Glutamatergic neuron (in vitro differentiated cells): ENCODE measurements around the gene KIF26B. TPM values are rescaled to one million over a fixed set of nuclear protein-coding genes. Genes with fewer than 3 reads are reported as not detected.

Experiments
- DNase-seq: peaks from one replicate; pipeline ENCODE4 v3.0.0; 2022
- H3K27ac Mint-ChIP-seq: one replicate; pipeline ENCODE4 v1.8.0; 2020; ENCODE audit warnings: mild to moderate bottlenecking, mixed read lengths, inconsistent platforms; ENCODE audit not compliant: unreplicated experiment
- H3K27me3 Mint-ChIP-seq: one replicate; pipeline ENCODE4 v1.8.0; 2020; ENCODE audit warnings: mild to moderate bottlenecking, moderate library complexity, mixed read lengths, inconsistent platforms; ENCODE audit not compliant: unreplicated experiment
- H3K36me3 Mint-ChIP-seq: one replicate; pipeline ENCODE4 v1.8.0; 2020; ENCODE audit warnings: mild to moderate bottlenecking, mixed read lengths, inconsistent platforms; ENCODE audit not compliant: unreplicated experiment
- H3K4me1 Mint-ChIP-seq: one replicate; pipeline ENCODE4 v1.8.0; 2020; ENCODE audit warnings: mild to moderate bottlenecking, low read depth, mixed read lengths, inconsistent platforms; ENCODE audit not compliant: unreplicated experiment
- H3K4me3 Mint-ChIP-seq: one replicate; pipeline ENCODE4 v1.8.0; 2020; ENCODE audit warnings: mild to moderate bottlenecking, mixed read lengths, inconsistent platforms; ENCODE audit not compliant: unreplicated experiment
- H3K9me3 Mint-ChIP-seq: one replicate; pipeline ENCODE4 v1.8.0; 2020; ENCODE audit warnings: mild to moderate bottlenecking, moderate library complexity, mixed read lengths, inconsistent platforms; ENCODE audit not compliant: unreplicated experiment
- CTCF ChIP-seq: fragments of 200-600 bp; sonication (generic); IDR thresholded peaks from one replicate; pipeline ENCODE4 v1.5.0; 2021; ENCODE audit not compliant: partially characterized antibody, unreplicated experiment
- total RNA-seq: library from RNA; stranded (reverse); fragmentation: NEBNext Ultra II Directional; extraction: Animal tissue kit (Norgen Biotek cat#: 25700); gene quantifications from one replicate; pipeline ENCODE4 v1.2.1, GENCODE V29; 2021; ENCODE audit not compliant: unreplicated experiment

The KIF26B gene
- total RNA-seq, 1 donor from 2014 or later = 2.4 TPM

DNA sequence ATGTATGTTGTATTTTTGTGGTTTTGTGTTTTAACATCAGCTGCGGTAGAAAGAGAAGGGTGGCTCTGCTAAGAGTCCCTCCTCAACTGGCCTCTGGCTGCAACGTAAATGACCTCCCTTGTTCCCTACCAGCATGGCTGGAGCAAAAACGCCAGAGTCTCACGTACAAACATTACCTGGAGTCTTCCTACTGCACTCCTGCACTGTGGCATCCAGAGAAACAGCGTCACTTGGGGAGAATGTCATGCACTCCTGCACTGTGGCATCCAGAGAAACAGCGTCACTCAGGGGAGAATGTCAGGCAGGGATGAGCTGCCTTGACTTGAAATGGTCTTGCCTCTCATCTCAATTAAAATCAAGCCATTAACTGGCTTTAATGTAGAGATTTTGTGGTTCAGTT lies 314.2 kb downstream of the KIF26B start:
- Mint-ChIP-seq H3K27me3 (peaks cover 3% of the 10 kb centered on the region), H3K27ac (no peak overlapping the region), H3K4me1 (peaks cover 19% of the 10 kb centered on the region), H3K4me3 (no peak overlapping the region), H3K36me3 (no peaks in the 10 kb centered on the region), H3K9me3 (peaks cover 5% of the 10 kb centered on the region)
- TF ChIP-seq CTCF = no peak
- no peak for DNase-seq

- peaks cover 5% of the 10 kb centered on the region for H3K9me3 Mint-ChIP-seq
- H3K27me3 Mint-ChIP-seq = peaks cover 3% of the 10 kb centered on the region
- H3K4me3 Mint-ChIP-seq = no peak overlapping the region
- H3K4me1 Mint-ChIP-seq = peaks cover 15% of the 10 kb centered on the region
- no peaks in the 10 kb centered on the region for H3K36me3 Mint-ChIP-seq
- DNase-seq = no peak
- no peak overlapping the region for H3K27ac Mint-ChIP-seq
- no peak for TF ChIP-seq CTCF
Measured at GRCh38 chr1:245469734-245470133, 314.9 kb downstream of the KIF26B start.

DNA sequence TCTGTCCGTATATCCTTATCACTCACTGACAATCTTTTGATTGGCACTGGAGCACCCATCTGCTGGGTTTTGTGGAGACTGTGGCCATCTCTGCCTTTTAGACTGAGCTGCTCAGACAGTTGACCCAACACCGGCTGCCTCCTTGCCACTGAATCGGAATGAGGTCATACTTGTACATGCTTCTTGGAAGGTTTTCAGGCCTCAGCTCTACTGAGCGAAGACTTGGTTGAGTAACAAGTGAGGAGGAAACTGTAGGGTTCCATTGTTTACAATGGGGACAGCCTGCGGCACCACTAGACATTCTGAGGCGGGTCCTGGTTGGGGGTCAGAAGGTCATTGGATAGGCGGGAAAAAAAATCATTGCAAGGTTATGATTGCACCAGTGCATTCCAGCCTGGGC lies 320.3 kb downstream of the KIF26B start:
- H3K36me3 Mint-ChIP-seq = no peaks in the 10 kb centered on the region
- no peak for TF ChIP-seq CTCF

GRCh38 chr1:245475961-245476516 lies 321.3 kb downstream of the KIF26B start:
- Mint-ChIP-seq H3K27me3 (peaks cover 2% of the 10 kb centered on the region), H3K9me3 (no peaks in the 10 kb centered on the region), H3K27ac (no peak overlapping the region), H3K4me3 (no peak overlapping the region), H3K4me1 (no peaks in the 10 kb centered on the region), H3K36me3 (no peaks in the 10 kb centered on the region)
- no peak for TF ChIP-seq CTCF
- DNase-seq = no peak

More for the DNA sequence above, 320.3 kb downstream of the KIF26B start:
- peaks cover 2% of the 10 kb centered on the region for H3K27me3 Mint-ChIP-seq
- no peak overlapping the region for H3K27ac Mint-ChIP-seq
- no peak overlapping the region for H3K4me3 Mint-ChIP-seq
- no peak for DNase-seq
- no peaks in the 10 kb centered on the region for H3K4me1 Mint-ChIP-seq
- no peaks in the 10 kb centered on the region for H3K9me3 Mint-ChIP-seq

GRCh38 chr1:245477941-245478340 lies 323.2 kb downstream of the KIF26B start:
- Mint-ChIP-seq H3K4me1 (peaks cover 3% of the 10 kb centered on the region), H3K4me3 (no peak overlapping the region), H3K27ac (no peak overlapping the region), H3K9me3 (peaks cover 2% of the 10 kb centered on the region), H3K27me3 (peaks cover 6% of the 10 kb centered on the region), H3K36me3 (no peaks in the 10 kb centered on the region)
- DNase-seq = no peak
- no peak for TF ChIP-seq CTCF
